WTC11 (cell line): ENCODE measurements around the gene ATP10D.

ENCODE experiments used
- CTCF ChIP-seq: fragments of 200-600 bp; IDR thresholded peaks from 2 replicates; pipeline ENCODE4 v1.8.0; 2022; ENCODE audit warnings: antibody characterized with exemption
- ERG ChIP-seq: fragments of 250-450 bp; sonication (Bioruptor Pico); IDR thresholded peaks from 2 replicates; pipeline ENCODE4 v1.8.0; 2021; ENCODE audit warnings: mild to moderate bottlenecking
- IRF2 ChIP-seq: sonication (generic); formaldehyde crosslinking; IDR thresholded peaks from 2 replicates; pipeline ENCODE4 v1.8.0; 2022; ENCODE audit warnings: low read depth, missing genetic modification reagents, borderline replicate concordance
- ZBTB43 ChIP-seq: sonication (generic); formaldehyde crosslinking; IDR thresholded peaks from 2 replicates; pipeline ENCODE4 v1.8.1; 2023; ENCODE audit warnings: mild to moderate bottlenecking, missing genetic modification reagents

- TF ChIP-seq IRF2 (CRISPR knock-in tag) (no peak), CTCF (no peak), ZBTB43 (CRISPR knock-in tag) (no peak), ERG (CRISPR knock-in tag) (no peak)
Measured at GRCh38 chr4:47550899-47551548, 65.9 kb downstream of the ATP10D start.
